ENCODE measurements around the gene CCDC82.

DNA sequence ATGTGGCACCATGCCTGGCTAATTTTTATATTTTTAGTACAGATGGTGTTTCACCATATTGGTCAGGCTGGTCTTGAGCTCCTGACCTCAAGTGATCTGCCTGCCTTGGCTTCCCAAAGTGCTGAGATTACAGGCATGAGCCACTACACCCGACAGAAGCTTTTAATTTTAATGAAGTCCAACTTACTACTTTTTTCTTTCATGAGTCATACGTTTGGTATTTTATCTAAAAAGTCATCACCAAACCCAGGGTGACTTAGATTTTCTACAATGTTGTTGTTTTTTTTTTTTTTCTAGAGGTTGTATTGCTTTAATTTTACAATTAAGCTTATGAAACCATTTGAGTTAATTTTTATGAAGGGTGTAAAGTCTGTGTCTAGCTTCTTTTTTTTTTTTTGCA lies 35.0 kb upstream of the CCDC82 start:
- TF ChIP-seq, protein P1, sequence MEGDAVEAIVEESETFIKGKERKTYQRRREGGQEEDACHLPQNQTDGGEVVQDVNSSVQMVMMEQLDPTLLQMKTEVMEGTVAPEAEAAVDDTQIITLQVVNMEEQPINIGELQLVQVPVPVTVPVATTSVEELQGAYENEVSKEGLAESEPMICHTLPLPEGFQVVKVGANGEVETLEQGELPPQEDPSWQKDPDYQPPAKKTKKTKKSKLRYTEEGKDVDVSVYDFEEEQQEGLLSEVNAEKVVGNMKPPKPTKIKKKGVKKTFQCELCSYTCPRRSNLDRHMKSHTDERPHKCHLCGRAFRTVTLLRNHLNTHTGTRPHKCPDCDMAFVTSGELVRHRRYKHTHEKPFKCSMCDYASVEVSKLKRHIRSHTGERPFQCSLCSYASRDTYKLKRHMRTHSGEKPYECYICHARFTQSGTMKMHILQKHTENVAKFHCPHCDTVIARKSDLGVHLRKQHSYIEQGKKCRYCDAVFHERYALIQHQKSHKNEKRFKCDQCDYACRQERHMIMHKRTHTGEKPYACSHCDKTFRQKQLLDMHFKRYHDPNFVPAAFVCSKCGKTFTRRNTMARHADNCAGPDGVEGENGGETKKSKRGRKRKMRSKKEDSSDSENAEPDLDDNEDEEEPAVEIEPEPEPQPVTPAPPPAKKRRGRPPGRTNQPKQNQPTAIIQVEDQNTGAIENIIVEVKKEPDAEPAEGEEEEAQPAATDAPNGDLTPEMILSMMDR (conservative IDR thresholded peaks at IDR 0.05), result no peak
- TF ChIP-seq EZH2 (IDR thresholded peaks at IDR 0.05; ENCODE audit: low read depth), result no peak
